GM19240 (cell line): ENCODE measurements around the gene FAM156A.
"Not testable (repeated sequence)": the region's sequence is repeated elsewhere in the genome, so short reads cannot be mapped to it uniquely, and the experiment has no call there.

ENCODE experiments used
- DNase-seq: peaks from one replicate; pipeline ENCODE4 v3.0.0; 2011; ENCODE audit warnings: low spot score; ENCODE audit not compliant: insufficient read length

Gene FAM156A

DNA sequence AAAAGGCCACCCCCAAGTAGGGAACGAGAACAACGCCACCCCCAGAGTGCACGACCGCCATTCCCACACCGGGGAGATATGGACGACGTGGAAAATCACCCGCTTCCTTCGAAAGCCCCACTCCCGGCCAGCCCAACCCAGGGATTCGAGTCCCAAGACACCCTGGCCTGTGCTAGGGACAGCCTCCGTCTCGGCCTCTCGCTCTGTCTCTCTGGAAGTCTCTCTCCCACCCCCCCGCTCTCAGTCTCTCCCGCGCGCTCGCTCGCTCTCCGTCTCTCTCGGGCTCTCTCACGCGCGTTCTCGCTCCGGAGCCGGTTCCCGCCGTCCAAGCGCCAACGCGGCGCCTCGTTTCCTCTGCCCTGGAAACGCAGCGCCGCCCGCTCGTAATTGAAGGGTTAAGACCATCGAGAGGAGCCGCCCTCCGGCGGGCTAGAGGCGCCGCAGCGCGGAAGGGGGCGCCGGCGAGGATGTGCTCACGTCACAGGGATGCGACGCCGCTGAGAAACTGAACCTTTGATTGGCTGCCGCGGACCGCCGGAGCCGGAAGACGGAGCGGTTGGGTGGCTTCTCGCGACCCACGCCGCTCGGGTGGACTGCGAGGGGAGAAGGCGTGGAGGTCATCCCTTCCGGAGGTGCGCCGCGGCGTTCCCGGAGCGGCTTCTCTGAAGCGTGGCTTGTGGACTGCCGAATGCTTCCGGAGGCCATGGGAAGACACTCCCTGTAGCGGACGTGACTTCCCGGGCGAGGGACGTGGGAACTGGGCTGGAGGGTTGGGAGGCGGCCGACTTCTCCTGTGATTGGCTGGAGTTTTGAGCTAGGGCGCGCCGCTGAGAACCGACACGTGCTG lies at the start of gene FAM156A:
Gene FAM156A (minus strand): TSS at position 406 of the 847 bp plus-strand sequence. CDS start 9,930 bp downstream, outside the sequence.
- DNase-seq = not testable (repeated sequence)

DNA sequence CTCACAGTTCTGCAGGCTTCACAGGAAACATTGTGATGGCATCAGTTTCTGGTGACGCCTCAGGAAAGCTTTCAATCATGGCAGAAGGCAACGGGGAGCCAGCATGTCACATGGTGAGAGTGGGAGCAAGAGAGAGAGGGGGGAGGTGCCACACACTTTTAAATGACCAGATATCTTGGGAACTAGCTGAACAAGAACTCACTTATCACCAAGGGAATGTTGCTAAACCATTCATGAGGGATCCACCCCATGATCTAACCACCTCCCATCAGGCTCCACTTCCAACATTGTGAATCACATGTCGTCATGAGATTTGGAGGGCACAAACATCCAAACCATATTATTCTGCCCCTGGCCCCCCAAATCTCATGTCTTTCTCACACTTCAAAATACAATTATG lies 47.0 kb upstream of the FAM156A start:
- DNase-seq = no peak

DNA sequence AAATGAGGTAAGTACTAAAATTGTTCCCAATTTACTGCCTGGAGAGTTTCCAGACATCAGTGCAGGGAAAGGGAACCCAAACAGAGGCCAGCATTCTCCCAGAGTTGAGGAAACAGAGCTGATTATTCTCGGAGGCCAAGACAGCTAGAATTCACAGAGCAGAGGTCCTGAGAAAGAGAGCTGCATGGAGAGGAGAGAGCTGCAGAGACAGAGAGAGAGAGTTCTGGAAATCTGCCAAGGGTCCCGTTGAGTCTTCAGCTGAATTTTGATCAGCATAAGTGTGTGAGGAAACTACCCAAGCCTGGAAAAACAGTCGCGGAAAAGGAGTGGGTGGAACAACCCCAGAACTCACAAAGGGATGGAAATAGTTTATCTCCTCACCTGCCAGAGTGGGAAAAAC lies 46.5 kb upstream of the FAM156A start:
- DNase-seq = no peak

DNA sequence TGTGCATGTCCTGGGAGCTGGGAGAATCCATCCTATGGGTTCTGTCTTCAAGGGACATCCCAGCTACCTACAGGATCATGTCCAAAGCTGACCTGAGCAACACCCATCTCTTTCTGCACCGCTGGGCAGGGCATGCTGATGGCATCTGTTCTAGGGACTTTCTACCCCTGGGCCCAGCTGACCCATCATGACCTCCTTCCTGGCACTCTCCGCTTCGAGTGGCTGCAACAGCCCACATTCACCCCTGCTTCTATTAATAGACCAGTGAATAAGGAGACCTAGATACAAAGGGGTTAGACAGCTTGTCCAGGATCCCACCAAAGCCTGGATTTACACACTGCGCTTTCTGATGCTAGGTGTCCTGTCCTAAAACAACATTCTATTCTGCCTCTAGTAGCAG lies 45.7 kb upstream of the FAM156A start:
- DNase-seq = no peak

DNA sequence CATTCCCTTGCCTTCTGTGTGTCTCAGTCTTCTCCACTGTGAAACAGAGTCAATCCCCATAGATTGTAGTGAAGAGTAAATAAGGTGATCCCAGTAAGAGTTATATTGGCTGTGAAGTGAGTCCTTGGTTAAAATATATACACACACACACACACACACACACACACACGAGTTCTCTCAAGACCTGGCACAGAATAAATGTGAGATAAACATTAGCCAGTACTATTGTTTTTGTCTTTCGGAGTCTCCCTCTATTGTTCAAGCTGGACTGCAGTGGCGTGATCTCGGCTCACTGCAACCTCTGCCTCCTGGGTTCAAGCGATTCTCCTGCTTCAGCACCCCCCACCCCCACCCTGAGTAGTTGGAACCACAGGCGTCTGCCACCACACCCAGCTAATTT lies 44.8 kb upstream of the FAM156A start:
- no peak for DNase-seq

DNA sequence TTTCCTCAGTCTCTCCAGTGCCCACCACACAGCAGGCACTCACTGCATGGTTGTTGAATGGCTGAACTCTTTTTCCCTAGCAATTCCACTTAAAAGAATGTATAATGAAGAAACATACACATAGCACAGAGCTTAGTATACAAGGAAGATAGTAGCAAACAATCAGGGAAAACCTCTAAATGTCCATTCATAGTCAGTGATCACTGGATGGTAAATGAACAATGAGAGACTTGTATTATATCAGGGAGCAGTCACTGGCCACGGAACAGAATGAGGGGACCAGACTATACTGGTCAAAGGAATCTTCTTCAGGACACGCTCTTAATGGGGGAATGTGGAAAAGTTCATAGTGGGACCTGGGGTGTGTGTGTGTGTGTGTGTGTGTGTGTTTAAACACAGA lies 43.6 kb upstream of the FAM156A start:
- DNase-seq = no peak

GRCh38 chrX:53000447-53001135 lies 42.3 kb upstream of the FAM156A start:
- DNase-seq = no peak

DNA sequence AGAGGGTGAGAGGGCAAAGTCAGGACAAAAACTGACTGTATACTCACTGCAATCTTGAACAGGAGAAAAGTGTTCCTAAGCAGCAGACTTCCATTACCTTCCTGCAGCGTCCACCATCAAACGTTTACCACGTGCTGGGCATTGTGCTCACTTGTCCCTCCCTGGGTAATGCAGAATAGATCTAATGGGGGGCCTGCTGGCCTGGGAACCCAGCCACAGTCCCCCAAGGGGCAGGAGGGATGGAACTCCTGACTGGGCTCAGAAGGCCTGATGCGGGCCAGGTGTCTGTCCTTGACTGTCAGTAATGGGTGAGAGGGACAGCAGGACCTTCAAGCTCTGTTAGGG lies 37.6 kb upstream of the FAM156A start:
- no peak for DNase-seq

- peak; percentile 71 for DNase-seq
Measured at GRCh38 chrX:52995135-52995986, 37.0 kb upstream of the FAM156A start.

- no peak for DNase-seq
Measured at GRCh38 chrX:52990848-52991247, 32.5 kb upstream of the FAM156A start.

GRCh38 chrX:52990011-52990631 lies 31.8 kb upstream of the FAM156A start:
- DNase-seq = peak; percentile 29

DNA sequence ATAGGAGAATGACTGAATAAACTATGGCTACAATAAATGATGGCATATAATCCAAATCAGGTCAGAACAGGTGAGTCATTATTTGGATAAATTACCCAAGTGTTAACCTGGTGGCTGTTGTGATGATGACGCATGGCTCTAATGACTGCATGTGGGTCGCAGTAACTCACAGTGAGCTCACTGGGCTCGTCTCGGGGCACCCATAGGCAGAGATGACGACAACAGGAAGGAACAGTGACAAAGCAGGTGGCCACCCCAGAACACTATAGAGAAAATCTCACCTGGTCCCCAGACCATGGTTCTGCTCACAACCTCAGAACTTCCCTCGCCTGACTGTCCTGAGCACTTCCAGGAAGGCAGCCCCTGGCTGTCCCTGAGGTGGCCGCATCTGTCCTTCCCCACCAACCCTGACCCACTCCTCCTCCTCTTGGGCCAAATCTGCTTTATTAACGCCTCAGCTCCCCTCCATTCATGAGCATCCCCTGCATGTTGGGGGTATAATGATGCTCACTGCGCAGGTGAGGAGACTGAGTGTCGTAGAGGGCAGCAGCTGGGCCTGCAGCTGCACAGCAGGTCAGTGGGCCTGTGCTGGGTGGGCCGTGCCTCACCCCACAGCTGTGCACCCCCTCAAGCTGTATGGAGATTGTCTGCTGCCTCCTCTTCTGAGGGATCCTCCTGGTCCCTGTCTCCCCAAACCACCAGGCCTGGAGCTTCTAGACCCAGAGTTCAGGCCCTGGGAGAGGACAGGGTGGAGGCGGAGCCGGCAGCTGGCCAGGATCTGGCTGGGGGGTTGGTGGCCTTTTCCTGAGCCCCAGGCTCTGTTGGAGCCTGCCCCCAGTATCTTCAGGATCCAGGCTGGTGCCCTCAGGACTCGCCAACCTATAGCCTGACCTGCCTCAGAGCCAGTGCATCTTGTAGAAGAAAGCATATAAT lies 30.9 kb upstream of the FAM156A start:
- no peak for DNase-seq

GRCh38 chrX:52983321-52984000 lies 25.1 kb upstream of the FAM156A start:
- no peak for DNase-seq

DNA sequence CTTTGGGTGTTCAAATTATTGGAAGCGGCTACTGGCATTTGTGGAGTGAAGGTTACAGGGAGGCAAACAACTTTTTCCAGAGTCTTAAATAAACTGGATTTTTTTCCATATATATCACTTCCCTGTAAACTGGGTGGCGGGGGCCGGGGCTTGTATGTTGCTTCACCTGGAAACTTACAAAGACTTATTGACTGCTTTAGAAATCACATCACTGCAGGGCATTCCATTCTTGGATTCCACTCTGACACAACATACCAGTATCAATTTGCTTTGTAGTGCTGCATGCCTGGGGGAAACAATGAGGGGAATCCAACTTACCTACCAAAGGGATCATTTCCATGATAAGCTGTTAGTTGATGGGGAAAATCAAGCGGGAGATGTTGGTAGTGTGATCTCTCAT lies 21.7 kb upstream of the FAM156A start:
- DNase-seq = no peak

- no peak for DNase-seq
Measured at GRCh38 chrX:52979568-52979967, 21.2 kb upstream of the FAM156A start.

GRCh38 chrX:52977953-52978352 lies 19.6 kb upstream of the FAM156A start:
- no peak for DNase-seq

GRCh38 chrX:52975576-52975975 lies 17.3 kb upstream of the FAM156A start:
- not testable (repeated sequence) for DNase-seq

DNA sequence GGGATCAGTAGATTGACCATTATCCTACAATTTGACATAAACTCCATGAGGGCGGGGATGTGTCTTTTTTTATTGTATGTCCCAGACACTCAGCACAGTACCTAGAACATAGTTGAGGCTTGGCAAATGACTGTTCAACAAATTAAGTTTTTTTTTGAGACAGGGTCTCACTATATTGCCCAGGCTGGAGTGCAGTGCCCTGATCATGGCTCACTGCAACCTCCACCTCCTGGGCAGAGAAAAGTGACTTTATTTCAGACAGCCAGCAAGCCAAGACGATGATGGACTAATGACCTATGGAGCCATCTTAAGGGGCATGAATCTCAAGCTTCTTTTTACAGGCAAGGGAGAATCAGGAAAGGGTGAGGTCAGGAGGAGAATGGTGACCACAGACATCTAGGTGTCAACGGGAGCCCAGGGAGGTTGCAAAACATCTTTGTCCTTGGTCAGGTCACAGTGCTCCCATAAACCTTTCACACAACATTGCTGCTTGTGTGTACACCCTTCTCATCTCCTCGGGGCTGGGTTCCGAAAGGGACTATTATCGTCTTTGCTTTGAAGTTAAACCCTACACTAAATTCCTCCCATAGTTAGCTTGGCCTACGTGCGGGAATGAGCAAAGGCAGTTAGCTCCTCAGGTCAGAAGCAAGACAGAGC lies 16.1 kb upstream of the FAM156A start:
- DNase-seq = not testable (repeated sequence)

DNA sequence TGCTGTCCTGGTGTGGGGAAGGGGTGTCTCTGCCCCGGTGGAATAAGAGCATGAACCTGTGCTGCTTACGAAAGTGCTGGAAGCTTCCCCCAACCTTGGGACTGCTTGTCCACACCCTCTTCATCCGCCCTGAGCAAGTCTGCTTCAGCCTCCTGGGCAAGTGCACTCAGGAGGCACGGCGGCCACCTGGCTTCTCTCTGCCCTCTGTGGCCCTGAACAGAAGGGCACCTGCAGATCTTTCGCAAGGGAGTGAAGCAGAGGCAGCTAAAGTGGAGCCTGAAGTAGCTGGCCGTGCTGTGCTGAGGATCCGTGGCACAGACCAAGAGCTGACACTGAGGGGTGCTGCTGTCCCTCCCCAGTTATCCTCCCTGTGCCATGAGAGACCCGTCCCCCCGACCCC lies 9.6 kb upstream of the FAM156A start:
- not testable (repeated sequence) for DNase-seq
